ENCODE results near the gene PGPEP1.

Gene PGPEP1

GRCh38 chr19:18340190-18340989 is at the start of gene PGPEP1:
Gene PGPEP1 (plus strand): TSS chr19:18340598. CDS start chr19:18340682, 84 bp downstream.
- DNase-seq: no peak

- DNase-seq: no peak
These were observed 49.3 kb upstream of the PGPEP1 start for GRCh38 chr19:18291019-18291524.

- no peak for DNase-seq
These were observed 48.6 kb upstream of the PGPEP1 start for GRCh38 chr19:18291590-18292461.

GRCh38 chr19:18292462-18292809 is 48.0 kb upstream of the PGPEP1 start:
- DNase-seq: no peak

- DNase-seq: no peak
These were observed 47.4 kb upstream of the PGPEP1 start for GRCh38 chr19:18292810-18293641.

GRCh38 chr19:18293642-18294466 is 46.5 kb upstream of the PGPEP1 start:
- DNase-seq: no peak

GRCh38 chr19:18294467-18294864 is 45.9 kb upstream of the PGPEP1 start:
- no peak for DNase-seq

GRCh38 chr19:18295034-18295451 is 45.4 kb upstream of the PGPEP1 start:
- DNase-seq: no peak

GRCh38 chr19:18297308-18297707 is 43.1 kb upstream of the PGPEP1 start:
- DNase-seq: no peak

GRCh38 chr19:18298601-18299000 is 41.8 kb upstream of the PGPEP1 start:
- DNase-seq: no peak

GRCh38 chr19:18299654-18300053 is 40.7 kb upstream of the PGPEP1 start:
- DNase-seq: no peak

GRCh38 chr19:18300930-18301717 is 39.3 kb upstream of the PGPEP1 start:
- DNase-seq: no peak

GRCh38 chr19:18301718-18302111 is 38.7 kb upstream of the PGPEP1 start:
- DNase-seq: no peak

GRCh38 chr19:18304208-18304457 is 36.3 kb upstream of the PGPEP1 start:
- DNase-seq: no peak

- no peak for DNase-seq
These were observed 35.7 kb upstream of the PGPEP1 start for GRCh38 chr19:18304458-18305310.

- no peak for DNase-seq
These were observed 34.0 kb upstream of the PGPEP1 start for GRCh38 chr19:18306209-18306887.

- no peak for DNase-seq
These were observed 33.5 kb upstream of the PGPEP1 start for GRCh38 chr19:18306888-18307260.

- DNase-seq: no peak
These were observed 33.1 kb upstream of the PGPEP1 start for GRCh38 chr19:18307271-18307681.

GRCh38 chr19:18308051-18308947 is 32.1 kb upstream of the PGPEP1 start:
- DNase-seq: no peak

Data from NCI-H1436 treated with DMSO at 0.1 percent for 48 hours (cell line).